Hematopoietic multipotent progenitor cell treated with erythropoietin and hydrocortisone succinate and interleukin-3 and kit ligand, for 6 days (in vitro differentiated cells): ENCODE data around the gene CACNA1B.
"Not testable (repeated sequence)": the region's sequence is repeated elsewhere in the genome, so short reads cannot be mapped to it uniquely, and the experiment has no call there.

Experiments
- DNase-seq: peaks from one replicate; pipeline ENCODE4 v3.0.0-alpha.2; 2015

CACNA1B gene

GRCh38 chr9:137890768-137891587, 13.4 kb downstream of the CACNA1B start:
- DNase-seq: not testable (repeated sequence)

GRCh38 chr9:137891588-137892423, 14.2 kb downstream of the CACNA1B start:
- no peak for DNase-seq

GRCh38 chr9:137892424-137893191, 15.0 kb downstream of the CACNA1B start:
- DNase-seq: no peak

- no peak for DNase-seq
Observed at GRCh38 chr9:137893670-137894069, 16.1 kb downstream of the CACNA1B start.

GRCh38 chr9:137899551-137900360, 22.2 kb downstream of the CACNA1B start:
- DNase-seq: no peak

GRCh38 chr9:137900584-137901310, 23.2 kb downstream of the CACNA1B start:
- DNase-seq: no peak

GRCh38 chr9:137902646-137903045, 25.1 kb downstream of the CACNA1B start:
- DNase-seq: no peak

- no peak for DNase-seq
Observed at GRCh38 chr9:137905740-137906139, 28.2 kb downstream of the CACNA1B start.

GRCh38 chr9:137907776-137908175, 30.2 kb downstream of the CACNA1B start:
- DNase-seq: no peak

GRCh38 chr9:137912671-137913070, 35.1 kb downstream of the CACNA1B start:
- DNase-seq: no peak

- DNase-seq: no peak
Observed at GRCh38 chr9:137913132-137913531, 35.5 kb downstream of the CACNA1B start.

- no peak for DNase-seq
Observed at GRCh38 chr9:137913771-137914767, 36.5 kb downstream of the CACNA1B start.

- no peak for DNase-seq
Observed at GRCh38 chr9:137916540-137916939, 39.0 kb downstream of the CACNA1B start.

- no peak for DNase-seq
Observed at GRCh38 chr9:137917116-137917515, 39.5 kb downstream of the CACNA1B start.

GRCh38 chr9:137917795-137918194, 40.2 kb downstream of the CACNA1B start:
- no peak for DNase-seq

GRCh38 chr9:137918331-137919094, 40.9 kb downstream of the CACNA1B start:
- DNase-seq: no peak

GRCh38 chr9:137919095-137919465, 41.5 kb downstream of the CACNA1B start:
- no peak for DNase-seq

- no peak for DNase-seq
Observed at GRCh38 chr9:137919649-137920141, 42.1 kb downstream of the CACNA1B start.

GRCh38 chr9:137920753-137921152, 43.2 kb downstream of the CACNA1B start:
- no peak for DNase-seq
